Right lobe of liver (tissue), 6 donors: ENCODE data around the gene ANO2. TPM values are rescaled to one million over a fixed set of nuclear protein-coding genes. Genes with fewer than 3 reads are reported as not detected.
A peak's percentile ranks its signal among the peaks of the same experiment; 100 is the strongest.

Experiments
- ATAC-seq, 4 donors: fragments of 200-7000 bp; cut with Tn5 transposase; one replicate each; pipeline ENCODE4 v1.9.1; 2020; ENCODE audit warnings: mild to moderate bottlenecking in 4 of 4, moderate library complexity in 4 of 4
- DNase-seq, 3 donors: peaks; one replicate each; pipeline ENCODE4 v3.0.0-alpha.2; 2020
- H3K27ac ChIP-seq, 3 donors: fragments of 200-600 bp; one replicate each; pipeline ENCODE4 v1.8.0; 2022
- H3K27me3 ChIP-seq, 2 donors: fragments of 200-600 bp; one replicate each; pipeline ENCODE4 v1.8.0; 2022
- H3K36me3 ChIP-seq, 4 donors: fragments of 200-600 bp; sonication (generic) in 1 of 4; one replicate each; pipeline versions ENCODE4 v1.5.1 to v1.8.0; 2017 to 2022; ENCODE audit warnings: control low read depth in 1 of 4
- H3K4me1 ChIP-seq, 4 donors: fragments of 200-600 bp; sonication (generic) in 1 of 4; one replicate each; pipeline versions ENCODE4 v1.5.1 to v1.8.0; 2017 to 2022; ENCODE audit warnings: control low read depth in 1 of 4
- H3K4me3 ChIP-seq, 3 donors: fragments of 200-600 bp; one replicate each; pipeline ENCODE4 v1.8.0; 2022
- H3K9me3 ChIP-seq, 4 donors: fragments of 200-600 bp; sonication (generic) in 1 of 4; one replicate each; pipeline versions ENCODE4 v1.5.1 to v1.8.0; 2017 to 2022; ENCODE audit warnings: control low read depth in 1 of 4
- POLR2A ChIP-seq: fragments of 450-650 bp; IDR thresholded peaks from one replicate; pipeline ENCODE4 v1.6.1; 2017; ENCODE audit warnings: antibody characterized with exemption, mild to moderate bottlenecking
- WGBS: methylation state at CpG from one replicate; pipeline ENCODE4 v1.1.6; 2018; ENCODE audit warnings: low coverage, low lambda C conversion rate; ENCODE audit not compliant: insufficient coverage; ENCODE audit errors: missing lambda C conversion rate; 5-methylcytosine and 5-hydroxymethylcytosine counted together
- intact Hi-C, 2 donors: fragments of 100-400 bp; cut with DNase I; formaldehyde crosslinking; loops; one replicate each; pipeline versions ENCODE4 v1.11.2 to v1.14.1; 2022
- total RNA-seq, 6 experiments: library from RNA; depleted of rRNA in 2 of 6; stranded (reverse); fragments of >200 nt in 2 of 6; fragmentation: NEBNext Ultra II Directional in 3 of 6; extraction: Animal tissue kit (Norgen Biotek cat#: 25700) in 3 of 6; gene quantifications; one replicate each; pipeline versions ENCODE4 v1.1.0 to v1.2.4, GENCODE V29; 2016 to 2023
- TF ChIP-seq, protein P1 (sequence below), 4 donors: fragments of 200-600 bp in 3 of 4; fragments of 450-650 bp in 1 of 4; IDR thresholded peaks; one replicate each; pipeline versions ENCODE4 v1.5.1 to v1.8.0; 2016 to 2022; ENCODE audit warnings: antibody characterized with exemption in 4 of 4, mild to moderate bottlenecking in 2 of 4
- donor health status: DM: no; HTN: yes; CAD: no.
- donor health status: DM: no; HTN: no; CAD: no.
- donor health status: DM: no; HTN: no; CAD: no.
- donor health status: DM: no; HTN: yes; CAD: no.
- donor health status: DM: no; HTN: yes; CAD: no.

The ANO2 gene
- total RNA-seq, 6 experiments from 2014 or later, result 0.06 to 0.89 (median 0.32) TPM; not detected in 1

DNA sequence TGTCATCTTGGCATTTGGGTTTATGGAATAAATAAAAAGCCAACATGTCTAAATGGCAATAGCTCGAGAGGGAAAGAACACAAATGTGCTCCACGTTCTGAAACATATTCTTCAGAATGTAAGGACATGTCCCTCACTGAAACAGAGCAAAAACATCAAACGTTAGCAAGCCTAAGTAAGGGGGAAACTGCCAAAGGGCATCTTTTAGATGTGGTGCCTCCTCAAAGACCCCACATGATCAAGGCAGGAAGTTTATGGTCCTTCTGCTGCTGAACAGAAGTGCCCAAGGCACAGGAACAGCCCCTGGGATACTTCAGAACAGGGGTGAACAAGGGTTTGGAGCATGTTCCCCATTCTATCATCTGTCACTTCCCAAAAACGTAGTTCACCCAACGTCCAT lies 227.0 kb downstream of the ANO2 start:
- ATAC-seq (no peak), DNase-seq (no peak)
- H3K27me3 ChIP-seq, result no peaks in the 10 kb centered on the region
- intact Hi-C loops, result no loop called here
- TF ChIP-seq, protein P1, sequence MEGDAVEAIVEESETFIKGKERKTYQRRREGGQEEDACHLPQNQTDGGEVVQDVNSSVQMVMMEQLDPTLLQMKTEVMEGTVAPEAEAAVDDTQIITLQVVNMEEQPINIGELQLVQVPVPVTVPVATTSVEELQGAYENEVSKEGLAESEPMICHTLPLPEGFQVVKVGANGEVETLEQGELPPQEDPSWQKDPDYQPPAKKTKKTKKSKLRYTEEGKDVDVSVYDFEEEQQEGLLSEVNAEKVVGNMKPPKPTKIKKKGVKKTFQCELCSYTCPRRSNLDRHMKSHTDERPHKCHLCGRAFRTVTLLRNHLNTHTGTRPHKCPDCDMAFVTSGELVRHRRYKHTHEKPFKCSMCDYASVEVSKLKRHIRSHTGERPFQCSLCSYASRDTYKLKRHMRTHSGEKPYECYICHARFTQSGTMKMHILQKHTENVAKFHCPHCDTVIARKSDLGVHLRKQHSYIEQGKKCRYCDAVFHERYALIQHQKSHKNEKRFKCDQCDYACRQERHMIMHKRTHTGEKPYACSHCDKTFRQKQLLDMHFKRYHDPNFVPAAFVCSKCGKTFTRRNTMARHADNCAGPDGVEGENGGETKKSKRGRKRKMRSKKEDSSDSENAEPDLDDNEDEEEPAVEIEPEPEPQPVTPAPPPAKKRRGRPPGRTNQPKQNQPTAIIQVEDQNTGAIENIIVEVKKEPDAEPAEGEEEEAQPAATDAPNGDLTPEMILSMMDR (IDR thresholded peaks at IDR 0.05), result no peak
- no peak for TF ChIP-seq POLR2A
- no peak overlapping the region for H3K27ac ChIP-seq
- no peak overlapping the region for H3K4me3 ChIP-seq
- 44% methylated on average over 5 of the region's 5 CpGs for WGBS
- no peaks in the 10 kb centered on the region for H3K36me3 ChIP-seq
- H3K4me1 ChIP-seq, result peaks cover 0 to 10% (median 0%) of the 10 kb centered on the region in 4 donors
- no peaks in the 10 kb centered on the region for H3K9me3 ChIP-seq

DNA sequence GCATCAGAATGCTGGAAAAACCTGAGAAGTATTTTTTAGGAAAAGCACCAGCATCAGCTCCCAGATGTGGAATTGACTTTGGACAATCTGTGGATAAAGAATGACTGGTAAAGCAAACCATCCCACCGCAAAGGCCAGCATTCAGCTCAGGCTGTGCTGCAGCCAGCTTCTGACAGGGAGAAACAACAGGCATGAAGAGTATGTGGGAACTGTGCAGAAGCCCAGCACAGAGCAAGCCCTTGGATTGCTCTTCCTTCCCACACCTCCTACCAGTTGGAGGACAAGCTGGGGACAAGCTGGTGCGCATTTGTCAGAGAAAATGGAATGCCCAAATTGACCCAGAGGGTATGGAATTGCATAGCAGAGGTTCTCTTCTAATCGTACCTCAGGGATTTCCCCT lies 228.1 kb downstream of the ANO2 start:
- no peak for DNase-seq
- ATAC-seq, result no peak
- Histone ChIP-seq H3K36me3 (no peaks in the 10 kb centered on the region), H3K9me3 (no peaks in the 10 kb centered on the region), H3K27me3 (no peaks in the 10 kb centered on the region), H3K4me1 (peaks cover 0 to 10% (median 0%) of the 10 kb centered on the region in 4 donors), H3K27ac (no peak overlapping the region), H3K4me3 (no peak overlapping the region)
- TF ChIP-seq POLR2A, result no peak
- TF ChIP-seq, protein P1 (IDR thresholded peaks at IDR 0.05), result no peak
- intact Hi-C loops, result no loop called here
- WGBS, result 87% methylated on average over 3 of the region's 3 CpGs

DNA sequence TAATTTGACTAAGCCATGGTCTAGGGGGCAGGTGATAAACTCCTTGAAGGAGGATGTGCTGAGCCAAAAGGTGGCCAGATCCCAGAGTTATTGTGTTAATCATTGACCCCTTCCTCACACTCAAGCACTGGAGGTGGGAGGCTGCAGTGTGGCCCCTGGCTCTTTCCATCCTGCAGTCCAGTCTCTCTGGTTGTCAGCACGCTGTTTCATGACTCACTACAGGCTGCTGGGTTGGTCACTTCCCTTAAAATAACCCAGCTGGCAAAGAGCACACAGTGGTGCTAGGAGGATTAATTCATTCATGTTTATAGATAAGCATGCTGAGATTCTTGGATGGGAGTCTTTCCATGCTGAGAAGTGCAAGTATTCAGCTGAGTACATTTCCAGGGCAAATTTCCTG lies 228.9 kb downstream of the ANO2 start:
- H3K9me3 ChIP-seq, result no peaks in the 10 kb centered on the region
- WGBS, result no CpG with 5 or more reads among the region's 1 CpG
- no peaks in the 10 kb centered on the region for H3K27me3 ChIP-seq
- H3K36me3 ChIP-seq, result no peaks in the 10 kb centered on the region
- no peak for TF ChIP-seq POLR2A
- no peak for ATAC-seq
- intact Hi-C loops, result no loop called here
- no peak overlapping the region for H3K27ac ChIP-seq
- DNase-seq, result no peak
- peaks cover 0 to 10% (median 0%) of the 10 kb centered on the region in 4 donors for H3K4me1 ChIP-seq
- no peak overlapping the region for H3K4me3 ChIP-seq

DNA sequence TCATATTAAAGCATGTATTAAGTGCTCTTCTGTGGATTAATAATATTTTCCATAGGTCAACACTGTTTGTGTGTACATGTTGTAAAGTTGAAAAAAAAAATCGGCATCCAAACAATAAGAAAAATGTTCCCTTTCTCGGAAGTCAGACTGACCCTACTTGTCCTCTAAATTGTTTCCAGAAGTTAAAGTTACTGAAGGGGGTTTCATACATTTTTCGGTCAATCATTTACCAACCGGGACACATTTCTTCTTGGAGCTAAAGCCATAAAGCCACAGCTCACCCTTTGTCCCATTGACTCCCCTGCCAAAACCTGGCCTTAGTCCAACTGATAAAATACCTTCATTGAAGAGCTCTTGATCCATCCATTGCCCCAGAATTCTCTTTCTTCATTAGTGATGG lies 230.0 kb downstream of the ANO2 start:
- no peak overlapping the region for H3K27ac ChIP-seq
- ATAC-seq (peak; percentile 43 to 72 (median 66)), DNase-seq (no peak)
- TF ChIP-seq, protein P1 (IDR thresholded peaks at IDR 0.05), result no peak
- no peak for TF ChIP-seq POLR2A
- no peak overlapping the region for H3K4me3 ChIP-seq
- 16% methylated on average over 4 of the region's 4 CpGs for WGBS
- H3K4me1 ChIP-seq, result peaks cover 0 to 10% (median 0%) of the 10 kb centered on the region in 4 donors
- intact Hi-C loops, result no loop called here
- no peaks in the 10 kb centered on the region for H3K9me3 ChIP-seq
- H3K27me3 ChIP-seq, result no peaks in the 10 kb centered on the region
- no peaks in the 10 kb centered on the region for H3K36me3 ChIP-seq

DNA sequence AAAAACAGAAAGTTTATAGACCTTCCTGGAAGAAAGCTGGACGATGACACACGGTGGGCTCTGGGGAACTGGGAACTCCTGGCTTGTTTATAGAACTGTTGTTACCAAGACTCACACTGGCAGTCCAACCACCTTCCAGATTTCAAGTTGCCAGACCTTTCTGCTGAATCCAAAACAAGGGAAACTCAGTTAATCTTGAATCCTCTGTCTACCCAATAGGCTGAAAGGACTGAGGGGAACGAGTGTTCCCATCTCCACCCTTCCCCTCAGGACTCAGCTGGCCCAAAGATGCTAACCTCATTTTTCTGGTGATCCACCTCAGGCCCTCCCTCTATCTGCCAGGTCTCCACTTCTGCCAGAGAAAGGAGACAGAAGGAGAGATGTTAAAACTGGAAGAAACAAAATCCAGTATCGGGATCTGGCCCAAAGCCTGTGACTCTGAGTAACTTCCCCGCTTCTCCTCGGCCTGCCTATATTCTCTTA lies 231.4 kb downstream of the ANO2 start:
- Histone ChIP-seq H3K36me3 (no peaks in the 10 kb centered on the region), H3K9me3 (no peaks in the 10 kb centered on the region), H3K27me3 (no peaks in the 10 kb centered on the region), H3K4me3 (no peak overlapping the region), H3K27ac (no peak overlapping the region), H3K4me1 (peaks cover 0 to 11% (median 0%) of the 10 kb centered on the region in 4 donors)
- 93% methylated on average over 6 of the region's 6 CpGs for WGBS
- intact Hi-C loops, result no loop called here
- DNase-seq, result no peak
- TF ChIP-seq, protein P1 (IDR thresholded peaks at IDR 0.05), result no peak
- no peak for TF ChIP-seq POLR2A
- ATAC-seq, result no peak
